Thyroid gland (tissue), 4 donors: ENCODE results near the gene CMSS1.

Source experiments
- CTCF ChIP-seq, 6 experiments: fragments of 200-600 bp in 3 of 6; fragments of 450-650 bp in 3 of 6; sonication (generic) in 3 of 6; IDR thresholded peaks; one replicate each; pipeline ENCODE4 v1.5.1; 2016 to 2019; ENCODE audit warnings: antibody characterized with exemption in 6 of 6, mild to moderate bottlenecking in 2 of 6, inconsistent platforms in 1 of 6, moderate library complexity in 1 of 6
- POLR2A ChIP-seq, 2 donors: fragments of 450-650 bp; IDR thresholded peaks; one replicate each; pipeline ENCODE4 v1.6.1; 2017; ENCODE audit warnings: antibody characterized with exemption in 2 of 2, mild to moderate bottlenecking in 2 of 2, moderate library complexity in 1 of 2

- TF ChIP-seq CTCF (IDR thresholded peaks at IDR 0.05) (no peak), POLR2A (IDR thresholded peaks at IDR 0.05) (no peak)
Observed at GRCh38 chr3:99949956-99950670, 132.5 kb downstream of the CMSS1 start.
